Activated naive CD8-positive, alpha-beta T cell treated with anti-CD3 and anti-CD28 coated beads for 36 hours (primary cell): Measurements from ENCODE around the gene CASKIN2. TPM values are rescaled to one million over a fixed set of nuclear protein-coding genes. Genes with fewer than 3 reads are reported as not detected.
"Not testable (repeated sequence)": the region's sequence is repeated elsewhere in the genome, so short reads cannot be mapped to it uniquely, and the experiment has no call there.

Experiments
- DNase-seq: peaks from one replicate; pipeline ENCODE4 v3.0.0; 2021
- H3K27ac Mint-ChIP-seq: one replicate; pipeline ENCODE4 v1.8.0; 2022; ENCODE audit warnings: mild to moderate bottlenecking, moderate library complexity, mixed read lengths
- H3K27me3 Mint-ChIP-seq: one replicate; pipeline ENCODE4 v1.8.0; 2022; ENCODE audit warnings: mild to moderate bottlenecking, mixed read lengths
- H3K36me3 Mint-ChIP-seq: one replicate; pipeline ENCODE4 v1.8.0; 2021; ENCODE audit warnings: mild to moderate bottlenecking, mixed read lengths
- H3K4me1 Mint-ChIP-seq: one replicate; pipeline ENCODE4 v1.8.0; 2021; ENCODE audit warnings: mixed read lengths
- H3K4me3 Mint-ChIP-seq: one replicate; pipeline ENCODE4 v1.8.0; 2022; ENCODE audit warnings: mild to moderate bottlenecking, moderate library complexity, mixed read lengths
- H3K9me3 Mint-ChIP-seq: one replicate; pipeline ENCODE4 v1.8.0; 2022; ENCODE audit warnings: mixed read lengths
- total RNA-seq, 2 experiments: library from RNA; stranded (reverse); gene quantifications; one replicate each; pipeline ENCODE4 v1.2.3, GENCODE V29; 2021

The CASKIN2 gene
- total RNA-seq, 2 experiments from 2014 or later: 4.3 to 4.5 TPM

DNA sequence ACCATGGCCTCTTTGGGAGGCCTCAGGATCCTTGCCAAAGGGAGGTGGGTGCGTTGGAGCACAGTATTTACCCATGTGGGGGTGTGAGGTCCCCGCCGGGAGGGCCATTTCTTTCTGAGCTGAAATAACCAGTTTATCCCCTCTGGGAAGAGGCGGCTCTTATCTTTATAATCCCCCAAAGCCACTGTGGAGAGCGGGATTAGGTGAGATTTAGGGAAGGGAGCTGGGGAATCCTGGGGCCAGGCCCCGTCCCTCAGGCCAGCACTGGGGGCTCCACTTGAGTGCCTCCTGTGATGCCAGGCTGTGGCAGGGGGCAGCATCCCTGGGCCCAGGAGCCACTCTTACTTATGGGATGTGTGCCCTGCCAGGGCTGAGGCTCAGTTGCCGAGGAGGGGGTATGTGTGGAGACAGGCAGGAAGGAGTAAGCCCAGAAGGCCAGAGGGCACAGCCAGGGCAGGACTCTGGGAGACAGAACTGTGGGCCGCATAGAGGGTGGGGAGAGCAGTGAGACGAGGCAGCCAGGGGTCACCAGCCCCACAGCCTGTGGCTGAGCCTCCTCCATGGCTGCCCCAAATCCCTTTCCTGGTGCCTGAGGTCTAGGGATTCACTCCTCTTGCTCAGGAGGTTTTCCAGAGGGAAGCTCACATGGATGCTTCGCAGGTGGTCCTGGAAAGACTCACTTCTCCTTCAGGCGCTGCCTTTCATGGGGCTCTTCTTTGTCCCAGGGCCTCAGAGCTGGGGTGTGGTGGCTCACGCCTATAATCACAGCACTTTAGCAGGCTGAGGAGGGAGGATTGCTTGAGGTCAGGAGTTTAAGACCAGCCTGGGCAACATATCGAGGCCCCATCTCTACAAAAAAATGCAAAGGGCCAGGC lies 33.9 kb downstream of the CASKIN2 start:
- Mint-ChIP-seq H3K27ac (no peak overlapping the region), H3K4me1 (peaks cover 1% of the 10 kb centered on the region), H3K9me3 (no peaks in the 10 kb centered on the region), H3K27me3 (no peaks in the 10 kb centered on the region), H3K4me3 (no peak overlapping the region), H3K36me3 (peaks cover 1% of the 10 kb centered on the region)
- no peak for DNase-seq

DNA sequence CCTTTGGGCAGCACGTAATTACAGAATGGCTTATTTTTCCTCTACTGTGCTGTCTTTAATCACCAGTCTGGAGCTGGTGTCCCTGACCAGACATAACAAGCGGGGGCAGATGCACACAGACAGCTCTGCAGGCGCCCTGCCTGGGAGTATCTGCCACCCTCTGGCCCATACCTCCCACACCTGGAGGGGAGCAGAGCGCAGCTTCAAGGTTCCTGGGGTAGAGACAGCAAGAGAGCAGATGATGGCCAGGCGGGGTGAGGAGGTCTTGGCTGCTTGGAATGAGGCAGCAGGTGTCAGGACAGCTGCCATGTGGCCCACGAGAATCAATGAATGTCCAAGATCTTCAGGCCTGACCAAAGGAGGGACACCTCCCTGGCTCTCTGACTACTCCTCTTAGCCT lies 35.1 kb downstream of the CASKIN2 start:
- no peaks in the 10 kb centered on the region for H3K36me3 Mint-ChIP-seq
- no peaks in the 10 kb centered on the region for H3K4me1 Mint-ChIP-seq
- H3K9me3 Mint-ChIP-seq: no peaks in the 10 kb centered on the region
- DNase-seq: no peak
- no peaks in the 10 kb centered on the region for H3K27me3 Mint-ChIP-seq
- H3K4me3 Mint-ChIP-seq: no peak overlapping the region
- H3K27ac Mint-ChIP-seq: no peak overlapping the region

DNA sequence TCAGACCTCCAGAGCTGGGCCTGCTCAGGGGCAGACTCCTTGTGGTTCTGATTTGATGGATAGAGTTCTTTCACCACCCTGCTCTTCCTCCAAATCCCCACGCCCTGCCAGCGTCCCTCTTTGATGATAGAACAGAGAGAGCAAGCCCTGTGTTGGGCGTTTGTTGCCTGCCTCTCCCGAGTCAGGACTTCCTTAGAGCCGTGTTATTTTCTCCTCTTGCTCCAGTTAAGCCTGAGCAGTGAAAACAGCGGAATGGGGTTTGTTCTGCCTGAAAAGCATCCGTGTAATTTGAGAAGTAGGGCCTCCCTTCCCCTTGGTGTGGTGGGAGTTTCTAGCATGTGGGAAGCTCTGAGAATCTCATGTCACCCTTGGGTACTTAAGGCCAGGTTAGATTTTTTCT lies 36.8 kb downstream of the CASKIN2 start:
- H3K4me3 Mint-ChIP-seq: no peak overlapping the region
- no peak for DNase-seq
- H3K27me3 Mint-ChIP-seq: no peaks in the 10 kb centered on the region
- H3K27ac Mint-ChIP-seq: no peak overlapping the region
- no peaks in the 10 kb centered on the region for H3K36me3 Mint-ChIP-seq
- no peaks in the 10 kb centered on the region for H3K9me3 Mint-ChIP-seq
- no peaks in the 10 kb centered on the region for H3K4me1 Mint-ChIP-seq

DNA sequence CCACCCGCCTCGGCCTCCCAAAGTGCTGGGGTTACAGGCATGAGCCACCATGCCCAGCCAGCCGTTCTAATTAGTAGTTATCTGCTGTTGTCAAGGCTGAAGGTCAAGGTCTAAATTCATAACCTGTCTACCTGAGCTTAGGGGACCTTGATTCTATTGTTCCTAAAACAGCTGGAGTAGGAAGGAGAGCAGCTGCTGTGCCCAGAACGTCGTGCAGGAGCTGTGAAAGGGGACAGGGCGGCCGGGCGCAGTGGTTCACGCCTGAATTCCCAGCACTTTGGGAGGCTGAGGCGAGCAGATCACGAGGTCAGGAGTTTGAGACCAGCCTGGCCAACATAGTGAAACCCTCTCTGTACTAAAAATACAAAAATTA lies 37.9 kb downstream of the CASKIN2 start:
- not testable (repeated sequence) for DNase-seq, H3K27ac Mint-ChIP-seq, H3K4me3 Mint-ChIP-seq, H3K27me3 Mint-ChIP-seq, H3K9me3 Mint-ChIP-seq, H3K4me1 Mint-ChIP-seq, H3K36me3 Mint-ChIP-seq

DNA sequence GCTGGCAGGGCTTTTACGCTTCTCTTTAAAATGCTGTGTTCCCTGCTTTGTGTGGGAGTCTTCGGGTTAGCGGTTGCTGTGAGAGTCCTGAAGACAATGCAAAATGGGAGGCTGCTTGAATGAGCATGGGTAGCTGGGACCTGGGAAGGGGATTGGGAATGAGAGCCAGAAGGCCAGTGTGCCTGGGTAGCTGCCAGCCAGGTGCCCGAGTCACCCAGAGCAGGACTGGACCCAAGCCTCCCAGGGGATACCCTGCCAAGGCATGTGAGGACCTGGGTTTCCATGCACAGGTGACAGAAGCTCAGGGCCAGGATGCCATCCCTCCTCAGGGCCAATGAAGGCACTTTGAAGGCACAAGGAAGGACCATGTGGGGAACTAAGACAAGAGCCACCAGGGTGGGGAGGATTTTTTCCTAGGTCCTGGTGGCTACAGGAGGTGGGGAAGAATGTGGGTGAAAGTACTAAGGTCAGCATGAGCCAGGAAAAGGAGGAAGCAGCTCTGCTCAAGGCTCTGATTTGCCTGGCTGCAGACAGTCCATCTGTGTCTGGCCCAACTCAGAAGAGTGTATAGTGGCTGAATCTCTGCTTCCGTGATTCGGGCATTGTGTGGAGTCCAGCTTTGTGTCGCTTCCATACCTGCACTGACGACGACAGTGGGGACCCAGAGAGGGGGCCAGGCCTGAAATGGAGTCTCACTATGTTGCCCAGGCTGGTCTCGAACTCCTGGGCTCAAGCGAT lies 38.4 kb downstream of the CASKIN2 start:
- H3K4me1 Mint-ChIP-seq: no peaks in the 10 kb centered on the region
- no peak overlapping the region for H3K27ac Mint-ChIP-seq
- no peaks in the 10 kb centered on the region for H3K27me3 Mint-ChIP-seq
- peaks cover 4% of the 10 kb centered on the region for H3K36me3 Mint-ChIP-seq
- H3K9me3 Mint-ChIP-seq: no peaks in the 10 kb centered on the region
- no peak for DNase-seq
- H3K4me3 Mint-ChIP-seq: no peak overlapping the region

DNA sequence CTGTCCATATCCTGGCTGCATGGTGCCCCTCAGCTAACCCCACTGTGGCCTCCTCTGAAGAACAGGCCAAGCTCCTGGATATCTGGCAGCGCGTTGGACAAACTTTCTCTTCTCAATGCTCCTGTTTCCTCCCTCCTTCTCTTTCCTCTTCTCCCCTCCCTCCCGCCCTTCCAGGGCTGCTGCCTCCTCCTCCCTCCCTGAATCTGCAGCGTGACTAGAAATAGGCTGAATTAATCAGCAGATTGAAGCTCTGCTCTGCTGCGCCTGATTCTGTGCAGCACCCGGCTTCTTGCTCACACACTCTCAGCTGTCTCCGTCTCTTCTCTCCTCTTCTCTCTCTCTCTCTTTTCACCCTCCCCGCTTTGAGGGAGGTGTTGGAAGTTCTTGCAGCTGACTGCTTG lies 39.1 kb downstream of the CASKIN2 start:
- no peak overlapping the region for H3K27ac Mint-ChIP-seq
- no peaks in the 10 kb centered on the region for H3K4me1 Mint-ChIP-seq
- peaks cover 4% of the 10 kb centered on the region for H3K36me3 Mint-ChIP-seq
- H3K9me3 Mint-ChIP-seq: no peaks in the 10 kb centered on the region
- H3K4me3 Mint-ChIP-seq: no peak overlapping the region
- no peaks in the 10 kb centered on the region for H3K27me3 Mint-ChIP-seq
- no peak for DNase-seq

DNA sequence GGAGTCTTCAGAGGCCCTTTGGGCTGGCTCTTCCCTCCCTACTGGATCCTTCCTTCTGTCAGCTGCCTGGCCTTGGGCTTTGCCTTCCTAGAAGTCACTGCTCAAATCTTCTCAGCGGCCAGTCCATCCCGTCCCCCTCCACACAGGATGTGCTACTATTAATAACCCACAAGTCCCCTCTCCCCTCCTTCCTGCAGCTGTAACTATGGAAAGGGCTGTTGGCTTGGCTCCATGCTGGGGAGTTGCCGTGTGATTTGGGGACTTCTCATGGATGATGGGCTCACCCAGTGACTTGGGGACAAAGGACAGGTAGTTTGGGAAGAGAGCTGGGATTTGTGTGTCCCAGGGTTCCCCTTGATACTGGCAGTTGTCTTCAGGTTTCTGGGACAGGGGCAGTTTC lies 39.5 kb downstream of the CASKIN2 start:
- no peak for DNase-seq
- no peak overlapping the region for H3K27ac Mint-ChIP-seq
- no peaks in the 10 kb centered on the region for H3K27me3 Mint-ChIP-seq
- no peaks in the 10 kb centered on the region for H3K4me1 Mint-ChIP-seq
- peaks cover 4% of the 10 kb centered on the region for H3K36me3 Mint-ChIP-seq
- no peak overlapping the region for H3K4me3 Mint-ChIP-seq
- no peaks in the 10 kb centered on the region for H3K9me3 Mint-ChIP-seq

DNA sequence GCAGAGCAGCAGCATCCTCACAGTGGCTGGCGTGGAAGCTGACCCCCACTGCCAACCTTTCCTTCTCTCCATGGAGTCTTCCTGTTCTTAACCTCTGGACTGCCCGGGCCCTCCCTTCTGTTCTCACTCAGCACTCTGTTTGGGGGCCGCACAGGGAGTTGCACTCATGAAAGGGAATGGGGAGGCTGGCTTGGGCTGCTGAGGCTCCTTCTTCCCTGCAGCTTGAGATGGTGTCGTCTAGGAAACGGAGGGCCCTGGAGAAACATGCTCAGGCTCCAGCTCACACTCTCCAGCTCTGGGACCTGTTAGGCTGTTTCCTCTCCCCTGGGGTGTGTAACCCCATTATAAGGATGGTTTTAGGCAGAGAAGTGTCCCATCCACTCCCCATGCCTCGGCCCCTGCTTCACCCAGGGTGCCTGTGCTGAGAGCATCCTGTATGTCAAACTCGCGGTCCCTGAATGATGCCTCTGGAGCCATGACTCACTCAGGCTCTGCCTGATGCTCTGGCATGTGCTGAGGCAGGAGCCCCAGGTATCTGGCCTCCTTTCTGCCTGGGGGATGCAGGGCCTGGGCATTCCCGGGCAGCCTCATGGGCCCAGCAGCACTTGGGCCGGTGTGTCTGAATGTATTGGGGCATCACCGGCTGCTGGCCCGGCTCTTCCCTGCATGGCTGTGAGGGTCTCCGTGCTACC lies 40.0 kb downstream of the CASKIN2 start:
- no peak overlapping the region for H3K27ac Mint-ChIP-seq
- H3K9me3 Mint-ChIP-seq: no peaks in the 10 kb centered on the region
- no peak for DNase-seq
- no peak overlapping the region for H3K4me3 Mint-ChIP-seq
- no peaks in the 10 kb centered on the region for H3K27me3 Mint-ChIP-seq
- peaks cover 4% of the 10 kb centered on the region for H3K36me3 Mint-ChIP-seq
- no peaks in the 10 kb centered on the region for H3K4me1 Mint-ChIP-seq

DNA sequence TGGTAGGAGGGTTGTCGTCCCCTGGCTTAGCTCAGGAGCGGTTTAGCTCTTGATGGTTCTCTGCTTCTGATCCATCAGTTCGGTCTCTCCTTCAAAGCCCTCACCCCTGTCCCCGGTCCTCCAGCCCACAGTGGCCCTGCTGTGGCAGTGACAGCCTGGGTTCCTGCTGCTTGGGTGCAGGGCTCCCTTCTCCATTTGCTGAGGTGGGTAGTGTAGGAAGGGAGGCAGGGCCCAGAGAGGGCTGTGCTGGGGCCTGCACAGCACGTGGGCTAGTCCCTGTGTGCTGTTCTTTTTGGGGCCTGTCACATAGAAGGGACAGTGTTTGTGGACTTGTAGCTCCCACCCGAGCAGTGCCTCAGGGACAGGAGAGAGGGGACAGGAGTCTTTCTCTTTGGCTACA lies 40.6 kb downstream of the CASKIN2 start:
- no peak for DNase-seq
- Mint-ChIP-seq H3K4me3 (no peak overlapping the region), H3K4me1 (no peaks in the 10 kb centered on the region), H3K27ac (no peak overlapping the region), H3K9me3 (no peaks in the 10 kb centered on the region), H3K36me3 (peaks cover 4% of the 10 kb centered on the region), H3K27me3 (no peaks in the 10 kb centered on the region)

DNA sequence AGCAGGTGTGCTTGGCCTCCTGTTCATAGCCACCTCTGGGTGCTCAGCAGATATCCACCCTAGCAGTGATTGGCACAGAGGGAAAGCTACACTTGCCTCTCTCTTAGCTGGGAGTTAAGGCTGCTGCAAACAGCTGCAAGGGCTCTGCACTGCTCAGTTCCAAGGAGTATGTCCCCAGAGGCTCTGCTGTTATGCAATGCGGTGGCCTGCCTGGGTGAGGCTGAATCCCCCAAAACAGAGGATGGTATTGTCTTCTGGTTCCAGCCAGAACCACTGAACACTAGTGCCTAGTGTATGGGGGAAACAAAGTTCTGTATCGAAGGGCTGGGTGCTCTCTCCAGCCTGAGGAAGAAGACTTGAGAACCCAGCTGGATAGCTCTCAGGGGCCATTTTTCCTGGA lies 42.1 kb downstream of the CASKIN2 start:
- Mint-ChIP-seq H3K4me1 (no peaks in the 10 kb centered on the region), H3K27ac (no peak overlapping the region), H3K9me3 (no peaks in the 10 kb centered on the region), H3K27me3 (no peaks in the 10 kb centered on the region), H3K36me3 (peaks cover 4% of the 10 kb centered on the region), H3K4me3 (no peak overlapping the region)
- DNase-seq: no peak

DNA sequence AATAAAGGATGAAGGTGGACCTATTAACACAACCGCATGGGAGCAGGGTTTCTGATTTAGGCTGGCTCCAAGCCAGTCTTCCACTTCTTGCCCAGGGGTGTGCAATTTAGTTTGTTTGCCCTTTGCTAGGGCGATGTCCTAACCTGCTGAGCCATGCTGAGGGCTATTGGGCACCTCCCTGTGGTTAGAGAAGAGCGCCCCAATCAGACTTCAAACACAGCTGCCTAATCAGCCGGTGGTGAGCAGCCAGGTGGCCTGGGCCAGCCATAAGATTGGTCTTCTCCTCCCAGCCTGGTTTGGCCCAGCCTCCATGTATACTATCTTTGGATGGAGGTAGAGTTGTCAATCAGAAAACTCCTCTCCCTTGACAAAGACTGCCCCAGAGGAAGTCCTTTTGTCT lies 43.2 kb downstream of the CASKIN2 start:
- Mint-ChIP-seq H3K27me3 (no peaks in the 10 kb centered on the region), H3K27ac (no peak overlapping the region), H3K36me3 (peaks cover 4% of the 10 kb centered on the region), H3K4me3 (no peak overlapping the region), H3K9me3 (no peaks in the 10 kb centered on the region), H3K4me1 (no peaks in the 10 kb centered on the region)
- no peak for DNase-seq

DNA sequence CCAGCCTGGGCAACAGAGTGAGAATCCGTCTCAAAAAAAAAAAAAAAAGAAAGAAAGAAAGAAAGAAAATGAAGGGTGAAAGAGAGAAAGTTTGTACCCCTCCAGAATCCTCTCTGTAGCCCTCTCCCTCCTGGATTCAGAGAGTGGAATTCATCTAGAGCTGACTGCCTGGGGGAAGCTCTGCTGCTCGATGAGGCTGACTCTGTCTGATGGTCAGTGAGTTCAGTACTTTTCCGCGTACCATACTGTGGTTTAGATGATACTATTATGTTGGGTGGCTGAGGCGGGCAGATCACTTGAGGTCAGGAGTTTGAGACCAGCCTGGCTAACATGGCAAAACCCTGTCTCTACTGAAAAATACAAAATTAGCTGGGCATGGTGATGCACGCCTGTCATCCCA lies 44.1 kb downstream of the CASKIN2 start:
- Mint-ChIP-seq H3K36me3 (peaks cover 4% of the 10 kb centered on the region), H3K27ac (no peak overlapping the region), H3K27me3 (no peaks in the 10 kb centered on the region), H3K4me3 (no peak overlapping the region), H3K4me1 (no peaks in the 10 kb centered on the region), H3K9me3 (no peaks in the 10 kb centered on the region)
- DNase-seq: no peak

DNA sequence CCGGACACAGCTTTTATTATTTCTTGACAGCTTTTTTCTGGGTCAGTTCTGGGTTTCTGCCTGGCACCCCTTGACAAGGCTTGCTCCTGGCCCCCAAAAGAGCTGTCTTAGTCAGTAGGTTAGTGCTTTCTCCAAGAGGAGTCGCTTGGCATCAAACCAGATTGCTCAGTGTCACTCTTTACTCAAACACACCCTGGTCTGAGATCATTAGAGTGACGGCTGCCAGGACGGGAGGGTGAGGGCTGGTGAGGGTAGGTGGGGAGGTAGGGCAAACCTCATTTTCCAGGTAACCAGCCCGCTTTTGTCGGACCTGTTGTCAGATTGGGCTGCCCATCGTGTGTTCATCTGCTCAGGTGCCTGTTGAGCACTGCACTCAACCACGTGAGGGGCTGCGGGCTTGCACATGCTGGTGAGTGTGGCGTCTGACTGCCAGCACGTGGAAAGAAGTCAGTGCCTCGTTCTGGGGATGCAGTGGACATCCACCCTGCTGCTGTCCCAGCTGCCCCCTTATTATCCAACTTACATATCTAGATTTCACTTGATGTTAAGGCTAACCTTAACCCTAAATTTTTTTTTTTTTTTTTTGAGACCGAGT lies 46.5 kb downstream of the CASKIN2 start:
- Mint-ChIP-seq H3K36me3 (peaks cover 7% of the 10 kb centered on the region), H3K27me3 (no peaks in the 10 kb centered on the region), H3K4me1 (no peaks in the 10 kb centered on the region), H3K27ac (no peak overlapping the region), H3K4me3 (no peak overlapping the region), H3K9me3 (no peaks in the 10 kb centered on the region)
- no peak for DNase-seq

DNA sequence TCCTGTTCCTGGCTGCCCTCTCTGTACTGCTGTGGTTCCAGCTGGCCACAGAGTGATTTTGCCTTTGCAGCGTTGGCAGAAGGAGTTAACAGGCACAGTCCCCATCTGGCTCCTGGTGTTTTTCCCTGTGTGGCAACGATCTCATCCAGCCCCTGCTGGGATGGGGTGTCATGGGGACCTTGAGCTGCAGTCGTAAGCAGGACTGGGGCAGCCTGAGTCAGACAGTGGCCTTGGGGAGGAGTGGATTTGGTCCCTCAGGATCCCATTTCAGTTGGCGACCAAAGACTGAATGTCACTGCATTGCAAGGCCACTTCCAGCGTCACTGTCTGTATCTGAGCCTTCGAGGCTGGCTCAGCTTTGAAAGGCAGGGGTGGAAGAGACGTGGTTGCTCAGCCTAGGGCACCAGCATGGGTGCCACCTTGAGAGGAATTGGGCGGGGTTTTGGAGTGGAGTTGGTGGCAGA lies 47.0 kb downstream of the CASKIN2 start:
- DNase-seq: no peak
- Mint-ChIP-seq H3K9me3 (no peaks in the 10 kb centered on the region), H3K4me3 (no peak overlapping the region), H3K36me3 (peaks cover 8% of the 10 kb centered on the region), H3K4me1 (no peaks in the 10 kb centered on the region), H3K27me3 (no peaks in the 10 kb centered on the region), H3K27ac (no peak overlapping the region)

DNA sequence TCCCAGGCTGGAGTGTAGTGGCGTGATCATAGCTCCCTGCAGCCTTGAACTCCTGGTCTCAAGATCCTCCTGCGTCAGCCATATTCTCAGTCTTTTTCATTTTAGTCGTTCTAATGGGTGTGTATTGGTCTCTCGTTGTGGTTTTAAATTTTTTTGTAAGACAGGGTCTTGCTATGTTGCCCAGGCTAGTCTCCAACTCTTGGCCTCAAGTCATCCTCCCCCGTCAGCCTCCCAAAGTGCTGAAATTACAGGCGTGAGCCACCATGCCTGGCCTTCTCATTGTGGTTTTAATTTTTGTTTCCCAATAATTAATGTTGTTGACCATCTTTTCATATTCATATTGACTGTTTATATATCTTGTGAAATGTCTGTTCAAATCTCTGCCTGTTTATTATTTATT lies 50.3 kb downstream of the CASKIN2 start:
- Mint-ChIP-seq H3K9me3 (no peaks in the 10 kb centered on the region), H3K27me3 (no peaks in the 10 kb centered on the region), H3K27ac (no peak overlapping the region), H3K4me1 (peaks cover 2% of the 10 kb centered on the region), H3K4me3 (no peak overlapping the region), H3K36me3 (peaks cover 4% of the 10 kb centered on the region)
- no peak for DNase-seq
